C4-2B (cell line): ENCODE data around the gene RAB31.

Experiments
- H3K27ac ChIP-seq: fragments of 450-650 bp; 2 replicates; pipeline ENCODE4 v1.5.1; 2017
- ZFX ChIP-seq: fragments of 450-650 bp; IDR thresholded peaks from 2 replicates; pipeline ENCODE4 v1.6.1; 2017
- TF ChIP-seq, protein P1 (sequence below): fragments of 450-650 bp; conservative IDR thresholded peaks from 2 replicates; pipeline ENCODE4 v1.5.1; 2017; ENCODE audit warnings: mild to moderate bottlenecking

RAB31 gene

DNA sequence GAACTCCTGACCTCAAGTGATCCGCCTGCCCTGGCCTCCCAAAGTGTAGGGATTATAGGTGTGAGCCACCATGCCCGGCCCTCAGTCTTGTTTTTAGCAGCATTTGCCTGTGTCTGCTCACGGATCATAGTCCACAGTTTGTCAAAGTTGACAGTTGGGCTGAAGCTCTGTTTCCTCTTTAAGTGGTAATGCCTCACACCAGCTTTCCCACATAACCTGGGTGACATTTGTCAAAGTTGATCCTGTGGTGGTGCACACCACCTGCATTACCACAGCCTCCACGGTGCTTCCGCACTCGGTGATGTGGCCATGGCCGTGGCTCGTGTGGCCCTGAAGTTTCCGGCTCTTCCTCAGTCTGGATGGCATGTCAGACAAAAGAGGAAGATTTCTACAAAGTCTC is 27.1 kb downstream of the RAB31 start:
- no peak for TF ChIP-seq ZFX
- TF ChIP-seq, protein P1, sequence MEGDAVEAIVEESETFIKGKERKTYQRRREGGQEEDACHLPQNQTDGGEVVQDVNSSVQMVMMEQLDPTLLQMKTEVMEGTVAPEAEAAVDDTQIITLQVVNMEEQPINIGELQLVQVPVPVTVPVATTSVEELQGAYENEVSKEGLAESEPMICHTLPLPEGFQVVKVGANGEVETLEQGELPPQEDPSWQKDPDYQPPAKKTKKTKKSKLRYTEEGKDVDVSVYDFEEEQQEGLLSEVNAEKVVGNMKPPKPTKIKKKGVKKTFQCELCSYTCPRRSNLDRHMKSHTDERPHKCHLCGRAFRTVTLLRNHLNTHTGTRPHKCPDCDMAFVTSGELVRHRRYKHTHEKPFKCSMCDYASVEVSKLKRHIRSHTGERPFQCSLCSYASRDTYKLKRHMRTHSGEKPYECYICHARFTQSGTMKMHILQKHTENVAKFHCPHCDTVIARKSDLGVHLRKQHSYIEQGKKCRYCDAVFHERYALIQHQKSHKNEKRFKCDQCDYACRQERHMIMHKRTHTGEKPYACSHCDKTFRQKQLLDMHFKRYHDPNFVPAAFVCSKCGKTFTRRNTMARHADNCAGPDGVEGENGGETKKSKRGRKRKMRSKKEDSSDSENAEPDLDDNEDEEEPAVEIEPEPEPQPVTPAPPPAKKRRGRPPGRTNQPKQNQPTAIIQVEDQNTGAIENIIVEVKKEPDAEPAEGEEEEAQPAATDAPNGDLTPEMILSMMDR: no peak
- H3K27ac ChIP-seq: no peak overlapping the region

DNA sequence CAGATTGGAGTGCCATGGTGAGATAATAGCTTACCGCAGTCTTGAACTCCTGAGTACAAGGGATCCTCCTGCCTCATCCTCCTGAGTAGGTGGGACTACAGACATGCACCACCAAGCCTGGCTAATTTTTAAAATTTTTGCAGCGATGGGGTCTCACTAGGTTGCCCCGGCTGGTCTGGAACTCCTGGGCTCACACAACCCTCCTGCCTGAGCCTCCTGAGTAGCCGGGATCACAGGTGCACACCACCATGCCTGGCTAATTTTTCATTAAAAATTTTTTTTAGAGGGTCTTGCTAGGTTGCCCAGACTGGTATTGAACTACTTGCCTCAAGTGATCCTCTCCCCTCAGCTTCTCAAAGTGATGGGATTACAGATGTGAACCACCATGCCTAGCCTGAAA is 27.8 kb downstream of the RAB31 start:
- no peak overlapping the region for H3K27ac ChIP-seq
- TF ChIP-seq ZFX: no peak
- TF ChIP-seq, protein P1: no peak

DNA sequence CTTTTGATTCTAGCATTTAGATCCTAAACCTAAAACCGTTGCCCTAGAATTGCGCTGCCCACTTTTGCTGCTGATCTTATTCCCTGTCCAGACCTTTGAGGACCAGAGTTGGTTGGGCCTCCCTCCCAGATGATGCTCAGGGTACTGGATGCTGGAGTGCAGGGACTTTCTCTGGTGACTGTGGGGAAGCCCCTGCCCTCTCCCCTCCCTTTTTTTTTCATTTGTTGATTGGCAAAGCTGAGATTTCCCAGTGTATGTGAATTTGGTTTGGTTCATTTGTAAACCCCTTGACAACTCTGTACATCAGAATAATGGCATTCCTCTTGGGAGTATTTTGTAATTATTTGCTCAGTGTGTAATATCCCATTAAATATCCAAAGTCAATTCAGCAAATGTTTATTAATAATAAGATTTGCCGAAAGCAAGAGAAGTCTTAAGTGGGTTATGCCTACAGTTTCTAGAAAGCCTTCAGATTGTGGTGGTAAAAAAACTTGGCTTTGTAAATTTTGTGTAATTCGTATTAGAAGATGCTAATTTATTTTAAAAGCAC is 28.3 kb downstream of the RAB31 start:
- no peak overlapping the region for H3K27ac ChIP-seq
- no peak for TF ChIP-seq ZFX
- TF ChIP-seq, protein P1: no peak

DNA sequence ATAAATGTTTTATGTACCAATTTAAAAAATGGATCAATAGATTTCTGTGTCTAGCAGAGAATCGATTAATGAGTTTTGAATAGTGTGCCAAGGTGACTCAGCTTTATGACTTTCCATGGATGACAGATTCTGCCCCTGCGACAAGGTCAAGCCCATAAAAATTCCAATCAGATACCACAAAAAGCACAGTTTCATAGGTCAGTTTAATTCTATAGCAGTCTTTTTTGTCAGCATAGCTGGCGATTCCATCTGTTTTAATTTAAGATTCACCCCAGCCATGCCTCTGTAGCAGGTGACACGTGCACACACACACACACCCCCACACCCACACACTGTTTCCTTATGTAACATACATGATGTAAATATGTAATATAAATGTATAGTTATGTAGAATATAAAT is 28.9 kb downstream of the RAB31 start:
- no peak overlapping the region for H3K27ac ChIP-seq
- TF ChIP-seq, protein P1: no peak
- no peak for TF ChIP-seq ZFX

DNA sequence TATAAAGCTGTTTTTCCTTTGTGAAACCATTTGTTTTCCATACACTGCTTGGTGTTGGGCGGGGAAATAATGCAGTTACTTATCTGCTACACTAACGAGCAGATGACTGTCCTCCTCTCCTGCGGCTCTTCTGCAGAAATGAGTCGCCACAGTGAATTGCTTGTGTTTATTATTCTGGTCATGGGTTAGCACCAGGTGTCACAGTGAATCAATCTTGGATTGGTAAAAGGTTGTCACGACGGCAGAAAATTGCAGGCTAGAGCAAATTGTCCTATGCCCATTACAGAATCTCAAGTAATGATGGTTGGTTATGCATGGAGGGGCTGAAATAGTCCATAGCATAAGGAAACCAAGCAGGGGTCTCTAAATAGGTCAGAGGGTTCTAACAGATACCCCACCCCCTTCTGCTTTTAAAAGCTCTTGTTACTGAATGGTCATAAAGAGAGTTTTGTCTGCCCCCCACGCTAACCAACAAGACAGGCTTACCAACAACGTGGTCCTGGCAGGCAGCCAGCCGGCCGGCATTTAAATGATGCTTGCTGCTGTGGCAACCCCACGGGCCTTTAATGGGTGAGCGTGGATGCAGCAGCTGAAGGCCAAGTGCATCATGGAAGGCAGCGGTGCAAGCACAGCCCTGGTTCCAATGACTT is 29.5 kb downstream of the RAB31 start:
- no peak overlapping the region for H3K27ac ChIP-seq
- TF ChIP-seq ZFX: no peak
- TF ChIP-seq, protein P1: no peak

DNA sequence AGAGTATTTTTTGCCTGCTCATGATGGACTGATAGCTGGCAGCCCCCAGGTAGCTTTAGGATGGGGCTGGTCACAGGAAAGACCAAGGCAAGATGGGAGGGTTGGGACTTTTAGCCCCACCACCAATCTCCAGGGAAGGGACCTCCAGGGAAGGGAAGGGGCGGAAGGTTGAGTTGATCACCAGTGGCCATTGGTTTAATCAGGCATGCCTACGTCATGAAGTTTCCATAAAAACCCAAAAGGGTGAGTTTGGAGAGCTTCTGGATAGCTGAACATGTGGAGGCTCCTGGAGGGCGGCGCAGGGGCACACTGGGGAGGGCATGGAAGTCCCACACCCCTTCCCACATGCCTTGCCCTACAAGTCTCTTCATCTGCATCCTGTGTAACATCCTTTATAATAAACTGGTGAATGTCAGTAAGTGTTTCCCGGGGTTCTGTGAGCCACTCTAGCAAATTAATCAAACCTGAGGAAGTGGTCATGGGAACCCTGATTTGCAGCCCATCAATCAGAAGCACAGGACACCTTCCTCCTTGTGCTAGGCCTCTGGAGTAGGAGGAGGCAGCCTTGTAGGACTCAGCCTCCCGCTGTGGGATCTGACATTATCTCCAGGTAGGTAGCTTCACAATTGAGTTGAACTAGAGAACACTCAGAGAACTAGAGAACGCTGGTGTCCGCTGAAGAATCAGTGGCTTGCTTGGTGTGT is 30.3 kb downstream of the RAB31 start:
- TF ChIP-seq, protein P1: no peak
- no peak overlapping the region for H3K27ac ChIP-seq

DNA sequence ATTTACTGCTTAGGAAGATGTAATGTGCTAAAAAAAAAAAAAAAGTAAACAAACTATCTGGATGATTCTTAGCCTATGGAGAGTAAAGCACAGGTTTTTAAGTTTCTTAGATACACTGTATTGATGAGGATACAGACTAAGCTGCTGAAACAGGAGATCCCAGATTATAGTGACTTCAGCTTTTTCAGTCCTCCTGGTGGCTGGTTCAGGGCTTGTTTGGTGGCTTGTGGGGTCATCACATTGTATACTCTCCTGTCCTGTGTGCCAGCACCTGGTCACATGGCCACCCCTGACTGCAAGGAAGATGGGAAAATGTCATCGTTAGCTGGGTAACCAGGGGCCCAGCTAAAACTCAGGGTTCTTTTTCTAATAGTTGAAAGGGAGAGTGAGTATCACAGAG is 31.4 kb downstream of the RAB31 start:
- no peak for TF ChIP-seq ZFX
- TF ChIP-seq, protein P1: no peak
- no peak overlapping the region for H3K27ac ChIP-seq
